ENCODE measurements around the gene MPPED1.

GRCh38 chr22:43412808-43413795 lies 1.3 kb downstream of the MPPED1 start:
- TF ChIP-seq FOXA1 (IDR thresholded peaks at IDR 0.05), result no peak
- TF ChIP-seq CTCF (IDR thresholded peaks at IDR 0.05; ENCODE audit: low read depth, low read length, missing input control), result no peak
- TF ChIP-seq MAX (IDR thresholded peaks at IDR 0.05), result no peak
- no peak for TF ChIP-seq YY1 (IDR thresholded peaks at IDR 0.05)
- TF ChIP-seq ATF3 (IDR thresholded peaks at IDR 0.05), result no peak
- no peak for TF ChIP-seq JUND (IDR thresholded peaks at IDR 0.05)

Data from liver (tissue), 3 donors.